ENCODE results near the gene FKBP6.
"Not testable (repeated sequence)": the region's sequence is repeated elsewhere in the genome, so short reads cannot be mapped to it uniquely, and the experiment has no call there.

GRCh38 chr7:73360590-73360989 is 32.6 kb downstream of the FKBP6 start:
- not testable (repeated sequence) for TF ChIP-seq CTCF, POLR2A (IDR thresholded peaks at IDR 0.05)

Data from right lobe of liver (tissue), 4 donors.